ENCODE results near the gene KRT81. TPM values are rescaled to one million over a fixed set of nuclear protein-coding genes. Genes with fewer than 3 reads are reported as not detected.

KRT81 gene
- total RNA-seq, 4 donors from 2014 or later, result not detected

DNA sequence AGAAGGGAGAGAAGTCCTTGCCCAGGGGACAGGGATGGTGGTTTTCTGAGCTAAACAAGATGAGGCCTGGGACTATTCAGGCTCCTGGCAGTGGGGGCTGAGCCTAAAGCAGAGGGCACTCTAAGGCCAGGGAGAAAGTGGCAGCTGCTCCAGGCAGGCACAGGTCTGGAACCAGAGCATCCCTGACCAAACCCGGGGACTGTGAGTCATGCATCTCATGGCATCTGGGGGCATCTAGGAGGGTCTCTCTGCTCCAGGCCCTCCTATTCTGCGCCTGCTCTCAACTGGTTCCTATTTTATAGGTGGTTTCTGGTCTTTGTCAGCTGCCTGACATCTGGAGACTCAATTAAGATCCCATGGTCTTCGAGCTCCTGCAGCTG is 46.7 kb downstream of the KRT81 start:
- TF ChIP-seq POLR2A (IDR thresholded peaks at IDR 0.05), result no peak
- TF ChIP-seq, protein P1, sequence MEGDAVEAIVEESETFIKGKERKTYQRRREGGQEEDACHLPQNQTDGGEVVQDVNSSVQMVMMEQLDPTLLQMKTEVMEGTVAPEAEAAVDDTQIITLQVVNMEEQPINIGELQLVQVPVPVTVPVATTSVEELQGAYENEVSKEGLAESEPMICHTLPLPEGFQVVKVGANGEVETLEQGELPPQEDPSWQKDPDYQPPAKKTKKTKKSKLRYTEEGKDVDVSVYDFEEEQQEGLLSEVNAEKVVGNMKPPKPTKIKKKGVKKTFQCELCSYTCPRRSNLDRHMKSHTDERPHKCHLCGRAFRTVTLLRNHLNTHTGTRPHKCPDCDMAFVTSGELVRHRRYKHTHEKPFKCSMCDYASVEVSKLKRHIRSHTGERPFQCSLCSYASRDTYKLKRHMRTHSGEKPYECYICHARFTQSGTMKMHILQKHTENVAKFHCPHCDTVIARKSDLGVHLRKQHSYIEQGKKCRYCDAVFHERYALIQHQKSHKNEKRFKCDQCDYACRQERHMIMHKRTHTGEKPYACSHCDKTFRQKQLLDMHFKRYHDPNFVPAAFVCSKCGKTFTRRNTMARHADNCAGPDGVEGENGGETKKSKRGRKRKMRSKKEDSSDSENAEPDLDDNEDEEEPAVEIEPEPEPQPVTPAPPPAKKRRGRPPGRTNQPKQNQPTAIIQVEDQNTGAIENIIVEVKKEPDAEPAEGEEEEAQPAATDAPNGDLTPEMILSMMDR (IDR thresholded peaks at IDR 0.05 in 4 of 5, conservative IDR thresholded peaks at IDR 0.05 in 1 of 5), result no peak
- Histone ChIP-seq H3K36me3 (no peaks in the 10 kb centered on the region), H3K4me1 (peaks cover 48 to 61% of the 10 kb centered on the region in 2 donors), H3K9me3 (no peaks in the 10 kb centered on the region), H3K27me3 (no peaks in the 10 kb centered on the region), H3K4me3 (no peak overlapping the region), H3K27ac (peak overlapping the region; percentile 35 to 62 (median 46))
- ATAC-seq (no peak), DNase-seq (no peak)
- intact Hi-C loops (cut with DNase I; ENCODE audit: low total_unique reads), result no loop called here
- in situ Hi-C loops (cut with MboI; ENCODE audit: low sequenced_read_pairs in 4 of 4), result no loop called here

DNA sequence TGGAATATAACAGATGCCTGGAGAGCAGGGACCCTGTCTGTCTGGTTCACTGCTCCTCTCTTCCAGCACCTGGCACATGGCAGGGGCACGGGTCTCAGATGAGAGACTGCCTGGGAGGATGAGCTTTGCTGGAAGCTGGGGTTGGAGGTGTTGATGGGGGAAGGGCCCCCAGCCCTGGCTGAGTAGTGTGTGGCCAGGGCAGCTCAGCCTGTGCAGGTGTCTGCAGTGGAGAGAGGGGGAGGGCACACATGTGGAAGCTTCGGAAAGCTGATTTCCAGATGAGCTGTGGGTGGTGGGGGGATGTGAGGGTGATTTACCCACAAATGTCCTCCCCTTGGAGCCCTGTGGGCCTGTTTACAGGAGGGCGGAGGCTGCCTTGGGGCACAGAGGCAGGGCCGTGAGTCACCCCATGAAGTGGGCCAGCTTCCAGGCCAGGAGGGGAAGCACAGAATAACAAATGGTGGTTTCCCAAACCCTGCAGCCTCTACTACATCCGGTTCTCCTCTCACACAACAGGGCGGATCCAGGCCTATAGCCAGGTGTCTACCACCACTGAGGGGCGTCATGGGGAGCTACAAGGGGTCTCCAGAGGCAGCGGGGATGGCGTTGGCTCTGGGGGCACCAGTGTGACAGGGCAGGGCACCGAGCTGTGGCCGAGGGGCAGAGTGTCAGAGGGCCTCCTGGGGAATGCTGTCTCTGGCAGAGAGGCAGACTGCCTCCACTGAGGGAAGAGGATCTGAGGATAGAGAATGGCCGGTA is 47.3 kb downstream of the KRT81 start:
- H3K4me3 ChIP-seq, result no peak overlapping the region
- peak overlapping the region; percentile 35 to 62 (median 46) for H3K27ac ChIP-seq
- in situ Hi-C loops (cut with MboI; ENCODE audit: low sequenced_read_pairs in 4 of 4), result no loop called here
- intact Hi-C loops (cut with DNase I; ENCODE audit: low total_unique reads), result no loop called here
- H3K36me3 ChIP-seq, result no peaks in the 10 kb centered on the region
- H3K9me3 ChIP-seq, result no peaks in the 10 kb centered on the region
- ATAC-seq (peak; percentile 51 to 58), DNase-seq (peak; percentile 68 to 82)
- no peaks in the 10 kb centered on the region for H3K27me3 ChIP-seq
- peaks cover 45 to 57% of the 10 kb centered on the region in 2 donors for H3K4me1 ChIP-seq
- no peak for TF ChIP-seq POLR2A (IDR thresholded peaks at IDR 0.05)
- TF ChIP-seq, protein P1 (IDR thresholded peaks at IDR 0.05 in 4 of 5, conservative IDR thresholded peaks at IDR 0.05 in 1 of 5), result no peak

DNA sequence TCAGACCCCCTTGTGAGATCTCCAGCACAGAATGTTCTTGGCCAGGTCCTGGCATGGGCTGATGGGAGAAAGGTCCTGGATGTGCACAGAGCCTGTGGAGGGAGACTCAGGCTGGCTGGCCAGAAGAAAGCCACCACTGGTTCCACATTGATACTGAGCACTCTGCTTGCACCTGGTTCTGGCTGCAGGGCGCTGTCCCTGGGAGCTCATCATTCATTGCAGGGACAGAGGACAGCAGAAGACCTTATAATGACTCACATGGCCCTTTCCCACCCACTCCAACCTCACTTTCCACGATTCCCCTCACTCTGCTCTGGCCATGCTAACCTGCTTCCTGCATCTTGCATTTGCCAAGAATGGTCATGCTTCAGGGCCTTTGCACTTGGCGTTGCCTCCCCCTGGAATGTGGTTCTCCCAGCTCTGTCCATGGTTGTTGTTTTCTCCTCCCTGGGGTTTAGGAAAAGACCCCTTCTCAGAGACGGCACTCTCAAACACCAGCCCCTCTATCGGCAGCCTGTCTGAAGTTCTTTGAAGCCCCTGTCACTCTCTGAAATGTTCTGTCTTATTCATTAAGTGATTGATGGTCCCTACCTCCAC is 48.0 kb downstream of the KRT81 start:
- Histone ChIP-seq H3K27ac (peak overlapping the region in 3 of 4 donors; percentile 5 to 62 (median 33)), H3K9me3 (no peaks in the 10 kb centered on the region), H3K4me1 (peaks cover 38 to 50% of the 10 kb centered on the region in 2 donors), H3K4me3 (no peak overlapping the region), H3K36me3 (no peaks in the 10 kb centered on the region), H3K27me3 (no peaks in the 10 kb centered on the region)
- in situ Hi-C loops (cut with MboI; ENCODE audit: low sequenced_read_pairs in 4 of 4), result no loop called here
- intact Hi-C loops (cut with DNase I; ENCODE audit: low total_unique reads), result no loop called here
- TF ChIP-seq, protein P1 (IDR thresholded peaks at IDR 0.05 in 4 of 5, conservative IDR thresholded peaks at IDR 0.05 in 1 of 5), result no peak
- no peak for TF ChIP-seq POLR2A (IDR thresholded peaks at IDR 0.05)
- DNase-seq (no peak), ATAC-seq (no peak)

DNA sequence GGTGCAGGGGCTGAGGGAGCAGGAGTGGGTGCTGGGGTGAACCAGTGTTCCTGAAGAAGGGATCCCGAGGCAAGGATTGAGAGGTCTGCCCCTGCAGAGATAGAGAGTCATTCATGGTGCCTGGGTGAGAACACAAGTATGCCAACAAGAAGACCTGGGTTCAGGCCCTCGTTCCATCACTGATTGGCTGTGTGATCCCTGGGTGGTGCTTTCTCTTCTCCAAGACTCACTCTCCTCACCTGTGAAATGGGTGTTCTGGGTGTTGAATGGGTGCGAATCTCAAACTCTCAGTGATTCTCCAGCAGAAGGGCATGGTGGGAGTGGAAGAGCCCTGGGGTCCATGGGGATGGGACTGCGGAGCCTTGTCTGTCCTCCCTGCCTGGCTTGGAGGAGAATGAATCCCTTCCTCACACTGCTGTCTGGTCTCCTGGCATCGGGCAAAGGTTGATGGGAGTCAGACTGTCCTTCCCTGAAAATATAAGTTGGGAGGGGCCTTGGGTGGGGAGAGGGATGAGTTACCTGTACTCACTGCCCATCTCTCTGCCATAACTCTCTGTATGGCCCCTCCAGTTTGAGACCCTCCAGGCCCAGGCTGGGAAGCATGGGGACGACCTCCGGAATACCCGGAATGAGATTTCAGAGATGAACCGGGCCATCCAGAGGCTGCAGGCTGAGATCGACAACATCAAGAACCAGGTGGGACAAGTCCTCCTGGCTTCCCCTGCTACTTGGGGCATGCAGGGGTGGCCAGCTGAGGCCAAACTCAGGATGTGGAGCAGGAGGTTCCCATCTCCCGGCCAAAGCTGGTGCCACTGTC is 48.7 kb downstream of the KRT81 start:
- H3K36me3 ChIP-seq, result no peaks in the 10 kb centered on the region
- H3K4me1 ChIP-seq, result peaks cover 31 to 43% of the 10 kb centered on the region in 2 donors
- no peak overlapping the region for H3K4me3 ChIP-seq
- no peak for TF ChIP-seq POLR2A (IDR thresholded peaks at IDR 0.05)
- TF ChIP-seq, protein P1 (IDR thresholded peaks at IDR 0.05 in 4 of 5, conservative IDR thresholded peaks at IDR 0.05 in 1 of 5), result no peak
- no peak overlapping the region for H3K27ac ChIP-seq
- H3K27me3 ChIP-seq, result no peaks in the 10 kb centered on the region
- in situ Hi-C loops (cut with MboI; ENCODE audit: low sequenced_read_pairs in 4 of 4) (no loop called here), intact Hi-C loops (cut with DNase I; ENCODE audit: low total_unique reads) (no loop called here)
- H3K9me3 ChIP-seq, result no peaks in the 10 kb centered on the region
- ATAC-seq, result no peak
- DNase-seq, result no peak
